Lower lobe of right lung (tissue), 2 donors: ENCODE measurements around the gene CYP3A4. TPM values are rescaled to one million over a fixed set of nuclear protein-coding genes. Genes with fewer than 3 reads are reported as not detected.

ENCODE experiments used
- ATAC-seq, 2 donors: fragments of 200-7000 bp; cut with Tn5 transposase; one replicate each; pipeline ENCODE4 v1.9.1; 2020 to 2022; ENCODE audit warnings: mild to moderate bottlenecking in 2 of 2, moderate library complexity in 2 of 2
- DNase-seq: peaks from one replicate; pipeline ENCODE4 v3.0.0-alpha.2; 2020
- H3K27ac ChIP-seq: fragments of 200-600 bp; one replicate; pipeline ENCODE4 v1.8.0; 2022
- H3K27me3 ChIP-seq: fragments of 200-600 bp; one replicate; pipeline ENCODE4 v1.8.0; 2022; ENCODE audit warnings: low read depth
- H3K36me3 ChIP-seq: fragments of 200-600 bp; one replicate; pipeline ENCODE4 v1.8.0; 2022; ENCODE audit warnings: mild to moderate bottlenecking
- H3K4me1 ChIP-seq: fragments of 200-600 bp; one replicate; pipeline ENCODE4 v1.8.0; 2022
- H3K4me3 ChIP-seq: fragments of 200-600 bp; one replicate; pipeline ENCODE4 v1.8.0; 2022; ENCODE audit warnings: mild to moderate bottlenecking
- H3K9me3 ChIP-seq: fragments of 200-600 bp; one replicate; pipeline ENCODE4 v1.8.0; 2022
- intact Hi-C: fragments of 100-400 bp; cut with DNase I; formaldehyde crosslinking; loops from one replicate; pipeline ENCODE4 v1.11.0; 2022
- total RNA-seq: library from RNA; stranded (reverse); fragmentation: NEBNext Ultra II Directional; extraction: Animal tissue kit (Norgen Biotek cat#: 25700); gene quantifications from one replicate; pipeline ENCODE4 v1.2.1, GENCODE V29; 2021
- TF ChIP-seq, protein P1 (sequence below): fragments of 200-600 bp; IDR thresholded peaks from one replicate; pipeline ENCODE4 v1.8.0; 2022; ENCODE audit warnings: antibody characterized with exemption, mild to moderate bottlenecking
- donor health status: DM: no; HTN: yes; CAD: no; lungs with severe emphysema.

The CYP3A4 gene
- total RNA-seq, 1 donor from 2014 or later, result not detected

DNA sequence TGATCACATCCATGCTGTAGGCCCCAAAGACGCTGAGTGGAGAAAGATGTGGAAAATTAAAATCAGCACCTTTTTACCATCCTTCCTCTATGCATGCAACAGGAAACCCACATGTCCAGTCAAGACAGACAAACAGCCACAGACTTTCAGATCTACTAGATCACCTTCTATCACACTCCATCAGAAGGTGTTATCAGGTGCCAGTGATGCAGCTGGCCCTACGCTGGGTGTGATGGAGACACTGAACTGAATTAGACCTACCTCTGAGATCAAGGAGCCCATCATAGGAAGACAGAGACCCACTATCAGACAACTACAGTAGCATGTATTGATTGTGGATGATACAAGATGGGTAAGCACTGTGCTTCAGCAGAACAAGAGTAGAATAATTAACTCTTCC is 15.5 kb downstream of the CYP3A4 start:
- Histone ChIP-seq H3K9me3 (no peaks in the 10 kb centered on the region), H3K4me3 (no peak overlapping the region), H3K4me1 (no peaks in the 10 kb centered on the region), H3K36me3 (no peaks in the 10 kb centered on the region), H3K27ac (no peak overlapping the region), H3K27me3 (no peaks in the 10 kb centered on the region)
- DNase-seq, result no peak
- TF ChIP-seq, protein P1, sequence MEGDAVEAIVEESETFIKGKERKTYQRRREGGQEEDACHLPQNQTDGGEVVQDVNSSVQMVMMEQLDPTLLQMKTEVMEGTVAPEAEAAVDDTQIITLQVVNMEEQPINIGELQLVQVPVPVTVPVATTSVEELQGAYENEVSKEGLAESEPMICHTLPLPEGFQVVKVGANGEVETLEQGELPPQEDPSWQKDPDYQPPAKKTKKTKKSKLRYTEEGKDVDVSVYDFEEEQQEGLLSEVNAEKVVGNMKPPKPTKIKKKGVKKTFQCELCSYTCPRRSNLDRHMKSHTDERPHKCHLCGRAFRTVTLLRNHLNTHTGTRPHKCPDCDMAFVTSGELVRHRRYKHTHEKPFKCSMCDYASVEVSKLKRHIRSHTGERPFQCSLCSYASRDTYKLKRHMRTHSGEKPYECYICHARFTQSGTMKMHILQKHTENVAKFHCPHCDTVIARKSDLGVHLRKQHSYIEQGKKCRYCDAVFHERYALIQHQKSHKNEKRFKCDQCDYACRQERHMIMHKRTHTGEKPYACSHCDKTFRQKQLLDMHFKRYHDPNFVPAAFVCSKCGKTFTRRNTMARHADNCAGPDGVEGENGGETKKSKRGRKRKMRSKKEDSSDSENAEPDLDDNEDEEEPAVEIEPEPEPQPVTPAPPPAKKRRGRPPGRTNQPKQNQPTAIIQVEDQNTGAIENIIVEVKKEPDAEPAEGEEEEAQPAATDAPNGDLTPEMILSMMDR, result no peak
- no peak for ATAC-seq
- intact Hi-C loops, result no loop called here

GRCh38 chr7:99767662-99768061 is 16.3 kb downstream of the CYP3A4 start:
- ATAC-seq, result no peak
- DNase-seq, result no peak
- intact Hi-C loops, result no loop called here
- no peak overlapping the region for H3K27ac ChIP-seq
- H3K4me3 ChIP-seq, result no peak overlapping the region
- TF ChIP-seq, protein P1, result no peak
- H3K27me3 ChIP-seq, result no peaks in the 10 kb centered on the region
- no peaks in the 10 kb centered on the region for H3K9me3 ChIP-seq
- no peaks in the 10 kb centered on the region for H3K36me3 ChIP-seq
- H3K4me1 ChIP-seq, result no peaks in the 10 kb centered on the region

DNA sequence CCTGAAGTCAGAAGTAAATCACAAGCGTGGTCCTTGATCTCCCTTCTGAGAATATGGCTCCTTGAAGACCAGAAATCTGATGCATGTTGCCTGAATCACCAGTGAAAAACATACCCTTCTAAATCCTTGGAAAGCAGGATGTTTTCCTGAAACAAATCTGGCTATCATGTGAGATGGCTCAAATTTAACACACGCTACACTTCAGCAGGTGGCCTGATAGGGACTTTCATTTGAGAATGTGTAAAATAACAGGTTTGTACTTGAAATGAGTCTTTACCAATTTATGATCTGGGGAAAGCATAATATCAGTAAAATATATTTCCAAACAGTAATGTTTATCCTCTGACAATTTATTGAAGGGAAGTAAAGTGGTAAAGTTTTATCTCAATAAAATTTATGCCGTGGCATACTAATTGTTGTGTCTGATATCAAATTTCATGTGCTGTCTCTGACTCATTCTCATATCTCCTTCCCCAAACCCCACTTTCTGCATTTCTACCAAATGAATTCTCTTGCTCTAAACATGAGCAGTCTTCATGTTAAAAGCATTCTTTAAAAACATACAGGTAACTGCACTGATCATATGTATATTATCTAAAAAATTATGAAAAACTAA is 17.4 kb downstream of the CYP3A4 start:
- ATAC-seq (no peak), DNase-seq (no peak)
- Histone ChIP-seq H3K27me3 (no peaks in the 10 kb centered on the region), H3K9me3 (no peaks in the 10 kb centered on the region), H3K36me3 (no peaks in the 10 kb centered on the region), H3K4me3 (no peak overlapping the region), H3K27ac (no peak overlapping the region), H3K4me1 (no peaks in the 10 kb centered on the region)
- intact Hi-C loops, result no loop called here
- TF ChIP-seq, protein P1, result no peak

- ATAC-seq (no peak), DNase-seq (no peak)
- Histone ChIP-seq H3K27me3 (no peaks in the 10 kb centered on the region), H3K9me3 (no peaks in the 10 kb centered on the region), H3K36me3 (no peaks in the 10 kb centered on the region), H3K4me1 (no peaks in the 10 kb centered on the region), H3K4me3 (no peak overlapping the region), H3K27ac (no peak overlapping the region)
- TF ChIP-seq, protein P1, result no peak
- intact Hi-C loops, result no loop called here
These were observed 19.5 kb downstream of the CYP3A4 start for GRCh38 chr7:99764478-99764877.

DNA sequence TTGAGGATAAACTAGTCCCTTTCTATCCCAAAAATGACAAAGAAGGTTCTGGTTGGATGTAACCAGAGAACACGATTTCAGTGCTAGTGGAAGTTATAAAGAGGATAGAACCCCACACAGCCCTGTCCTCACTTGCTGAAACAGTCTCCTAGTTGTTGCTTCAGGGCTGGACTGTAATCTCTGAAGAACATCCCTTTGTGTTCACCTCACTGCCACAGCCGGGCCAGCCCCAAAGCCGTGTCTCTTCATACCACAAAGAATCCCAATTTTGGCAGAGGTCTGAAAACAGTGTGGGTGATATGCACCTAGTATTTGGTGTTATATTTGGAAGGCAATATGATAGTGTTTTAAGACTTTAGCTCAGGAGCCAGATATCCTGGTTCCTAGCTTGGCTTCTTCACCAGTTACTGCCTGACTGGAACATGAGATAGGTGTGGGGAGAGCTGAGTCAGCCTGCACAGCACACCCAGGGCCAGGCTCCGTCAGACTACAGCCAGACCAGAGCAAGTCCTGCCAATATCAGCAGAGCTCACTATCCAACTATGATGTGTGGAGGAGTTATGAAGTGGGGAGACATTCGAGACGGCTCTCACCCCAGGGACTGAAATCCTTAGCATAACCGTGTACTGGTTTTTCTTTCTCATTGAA is 21.2 kb downstream of the CYP3A4 start:
- Histone ChIP-seq H3K4me1 (no peaks in the 10 kb centered on the region), H3K9me3 (no peaks in the 10 kb centered on the region), H3K4me3 (no peak overlapping the region), H3K27ac (no peak overlapping the region), H3K36me3 (no peaks in the 10 kb centered on the region), H3K27me3 (no peaks in the 10 kb centered on the region)
- DNase-seq (no peak), ATAC-seq (peak; percentile 71 to 78)
- intact Hi-C loops, result no loop called here
- TF ChIP-seq, protein P1, result no peak
